ENCODE results near the gene HLCS.
"Not testable (repeated sequence)": the region's sequence is repeated elsewhere in the genome, so short reads cannot be mapped to it uniquely, and the experiment has no call there.

HLCS gene

GRCh38 chr21:37006486-37007291, 40.2 kb upstream of the HLCS start, which contains the start of gene RIPPLY3:
Gene RIPPLY3, plus strand, starts transcription at chr21:37006702. Its CDS starts 71 bp downstream, at chr21:37006773.
- Histone ChIP-seq H3K27ac (ENCODE audit: low read length) (no peak within 1 kb of the TSS), H3F3A (ENCODE audit: insufficient read depth, low read length) (peaks cover 6% of the 10 kb centered on the region; the same call in 1 of the 2 replicates), H3K4me3 (ENCODE audit: low read length) (no peak within 1 kb of the TSS), H3K79me2 (ENCODE audit: low read length) (no peaks in the 10 kb centered on the region), H3K4me1 (ENCODE audit: low read length) (no peaks in the 10 kb centered on the region), H3K27me3 (replicated peaks; ENCODE audit: insufficient read depth, low read length) (no peaks in the 10 kb centered on the region), H4K20me1 (ENCODE audit: insufficient read depth, low read length) (no peaks in the 10 kb centered on the region), H3K9me2 (replicated peaks; ENCODE audit: insufficient read depth, low read length) (no peaks in the 10 kb centered on the region), H3K36me3 (replicated peaks; ENCODE audit: insufficient read depth, low read length) (no peaks in the 10 kb centered on the region), H3K9me3 (replicated peaks; ENCODE audit: insufficient read depth, low read length) (no peaks in the 10 kb centered on the region), H2AFZ (ENCODE audit: low read length) (peak within 1 kb of the TSS; percentile 34; the same call in 1 of the 2 replicates), H3K9ac (ENCODE audit: low read length) (no peak within 1 kb of the TSS), H3K4me2 (ENCODE audit: low read depth, low read length) (no peak within 1 kb of the TSS)
- DNase-seq: no peak
- no peak for TF ChIP-seq EZH2phosphoT487 (IDR thresholded peaks at IDR 0.05; ENCODE audit: low read length)
- TF ChIP-seq EZH2 (optimal IDR thresholded peaks at IDR 0.05; ENCODE audit: low read depth, low read length): no peak
- TF ChIP-seq CTCF (IDR thresholded peaks at IDR 0.05; ENCODE audit: low read length): no peak

- no peak for TF ChIP-seq EZH2 (optimal IDR thresholded peaks at IDR 0.05; ENCODE audit: low read depth, low read length)
- TF ChIP-seq CTCF (IDR thresholded peaks at IDR 0.05; ENCODE audit: low read length): no peak
- TF ChIP-seq EZH2phosphoT487 (IDR thresholded peaks at IDR 0.05; ENCODE audit: low read length): no peak
- no peak for DNase-seq
- Histone ChIP-seq H3F3A (ENCODE audit: insufficient read depth, low read length) (peaks cover 6% of the 10 kb centered on the region; the same call in 1 of the 2 replicates), H3K79me2 (ENCODE audit: low read length) (no peaks in the 10 kb centered on the region), H3K4me1 (ENCODE audit: low read length) (no peaks in the 10 kb centered on the region), H3K9me3 (replicated peaks; ENCODE audit: insufficient read depth, low read length) (no peaks in the 10 kb centered on the region), H3K9ac (ENCODE audit: low read length) (no peak overlapping the region), H3K4me3 (ENCODE audit: low read length) (no peak overlapping the region), H3K27me3 (replicated peaks; ENCODE audit: insufficient read depth, low read length) (no peaks in the 10 kb centered on the region), H3K4me2 (ENCODE audit: low read depth, low read length) (no peak overlapping the region), H2AFZ (ENCODE audit: low read length) (no peak overlapping the region), H3K27ac (ENCODE audit: low read length) (no peak overlapping the region), H3K9me2 (replicated peaks; ENCODE audit: insufficient read depth, low read length) (no peaks in the 10 kb centered on the region), H4K20me1 (ENCODE audit: insufficient read depth, low read length) (no peaks in the 10 kb centered on the region), H3K36me3 (replicated peaks; ENCODE audit: insufficient read depth, low read length) (no peaks in the 10 kb centered on the region)
Observed at GRCh38 chr21:37005548-37006485, 39.3 kb upstream of the HLCS start.

- not testable (repeated sequence) for H3K36me3 ChIP-seq (replicated peaks; ENCODE audit: insufficient read depth, low read length); H3K27me3 ChIP-seq (replicated peaks; ENCODE audit: insufficient read depth, low read length); H3K9me3 ChIP-seq (replicated peaks; ENCODE audit: insufficient read depth, low read length); H3K9me2 ChIP-seq (replicated peaks; ENCODE audit: insufficient read depth, low read length); H3K79me2 ChIP-seq (ENCODE audit: low read length); H3K9ac ChIP-seq (ENCODE audit: low read length); H3K4me2 ChIP-seq (ENCODE audit: low read depth, low read length); DNase-seq; H4K20me1 ChIP-seq (ENCODE audit: insufficient read depth, low read length); H3K4me1 ChIP-seq (ENCODE audit: low read length); H3K4me3 ChIP-seq (ENCODE audit: low read length); H2AFZ ChIP-seq (ENCODE audit: low read length); H3F3A ChIP-seq (ENCODE audit: insufficient read depth, low read length); H3K27ac ChIP-seq (ENCODE audit: low read length)
Observed at GRCh38 chr21:37003917-37004316, 37.4 kb upstream of the HLCS start.

GRCh38 chr21:37002851-37003250, 36.4 kb upstream of the HLCS start:
- not testable (repeated sequence) for H3K4me1 ChIP-seq (ENCODE audit: low read length); H3K36me3 ChIP-seq (replicated peaks; ENCODE audit: insufficient read depth, low read length); H3K9me3 ChIP-seq (replicated peaks; ENCODE audit: insufficient read depth, low read length); H2AFZ ChIP-seq (ENCODE audit: low read length); H3K4me2 ChIP-seq (ENCODE audit: low read depth, low read length); DNase-seq; H3K9me2 ChIP-seq (replicated peaks; ENCODE audit: insufficient read depth, low read length); H3K9ac ChIP-seq (ENCODE audit: low read length); H3F3A ChIP-seq (ENCODE audit: insufficient read depth, low read length); H3K79me2 ChIP-seq (ENCODE audit: low read length); H3K27ac ChIP-seq (ENCODE audit: low read length); H3K4me3 ChIP-seq (ENCODE audit: low read length); H4K20me1 ChIP-seq (ENCODE audit: insufficient read depth, low read length); H3K27me3 ChIP-seq (replicated peaks; ENCODE audit: insufficient read depth, low read length)
